ENCODE data around the gene STARD13. TPM values are rescaled to one million over a fixed set of nuclear protein-coding genes. Genes with fewer than 3 reads are reported as not detected.
"Not testable (repeated sequence)": the region's sequence is repeated elsewhere in the genome, so short reads cannot be mapped to it uniquely, and the experiment has no call there.

Gene STARD13
- total RNA-seq, 4 donors from 2014 or later = 52.0 to 114 (median 89.2) TPM

- Histone ChIP-seq H3K27me3 (no peaks in the 10 kb centered on the region), H3K36me3 (peaks cover 0 to 5% of the 10 kb centered on the region in 2 donors), H3K27ac (peak overlapping the region in 2 of 3 donors; percentile 4 to 46), H3K4me3 (replicated peaks in 1 of 3) (no peak overlapping the region), H3K4me1 (peaks cover 11 to 19% of the 10 kb centered on the region in 2 donors), H3K9me3 (no peaks in the 10 kb centered on the region)
- no peak for DNase-seq
- intact Hi-C loops (cut with DNase I) = no loop called here
- no peak for TF ChIP-seq CTCF (IDR thresholded peaks at IDR 0.05)
- TF ChIP-seq POLR2A (IDR thresholded peaks at IDR 0.05) = no peak
- 88 to 96% methylated on average over 12 of the region's 12 CpGs for WGBS, 2 donors
Observed at GRCh38 chr13:33167491-33167890, 118.1 kb downstream of the STARD13 start.

- peaks cover 0 to 5% of the 10 kb centered on the region in 2 donors for H3K36me3 ChIP-seq
- H3K27ac ChIP-seq = no peak overlapping the region
- WGBS, 2 donors = 93 to 95% methylated on average over 2 of the region's 2 CpGs
Observed at GRCh38 chr13:33165787-33166186, 119.8 kb downstream of the STARD13 start.

GRCh38 chr13:33164331-33164730, 121.2 kb downstream of the STARD13 start:
- no peaks in the 10 kb centered on the region for H3K27me3 ChIP-seq
- H3K9me3 ChIP-seq = no peaks in the 10 kb centered on the region
- TF ChIP-seq CTCF (IDR thresholded peaks at IDR 0.05) (no peak), POLR2A (IDR thresholded peaks at IDR 0.05) (no peak)
- H3K36me3 ChIP-seq = peaks cover 0 to 5% of the 10 kb centered on the region in 2 donors
- 97% methylated on average over 2 of the region's 2 CpGs for WGBS, 2 donors
- H3K4me3 ChIP-seq (replicated peaks in 1 of 3) = no peak overlapping the region
- intact Hi-C loops (cut with DNase I) = no loop called here
- peaks cover 9 to 11% of the 10 kb centered on the region in 2 donors for H3K4me1 ChIP-seq
- no peak for DNase-seq
- no peak overlapping the region for H3K27ac ChIP-seq

More at GRCh38 chr13:33165787-33166186, 119.8 kb downstream of the STARD13 start:
- peaks cover 9 to 11% of the 10 kb centered on the region in 2 donors for H3K4me1 ChIP-seq
- intact Hi-C loops (cut with DNase I) = no loop called here
- no peak for TF ChIP-seq CTCF (IDR thresholded peaks at IDR 0.05)
- no peak for TF ChIP-seq POLR2A (IDR thresholded peaks at IDR 0.05)
- no peak overlapping the region for H3K4me3 ChIP-seq (replicated peaks in 1 of 3)
- no peaks in the 10 kb centered on the region for H3K27me3 ChIP-seq
- no peak for DNase-seq
- H3K9me3 ChIP-seq = no peaks in the 10 kb centered on the region

- H3K9me3 ChIP-seq; H3K4me3 ChIP-seq (replicated peaks in 1 of 3); H3K4me1 ChIP-seq; intact Hi-C loops (cut with DNase I); DNase-seq; H3K27me3 ChIP-seq; H3K36me3 ChIP-seq; H3K27ac ChIP-seq: not testable (repeated sequence)
- WGBS, 2 donors = 98 to 99% methylated on average over 2 of the region's 2 CpGs
Observed at GRCh38 chr13:33162725-33163124, 122.8 kb downstream of the STARD13 start.

GRCh38 chr13:33158816-33159215, 126.7 kb downstream of the STARD13 start:
- H3K27me3 ChIP-seq = no peaks in the 10 kb centered on the region
- DNase-seq = no peak
- no peak for TF ChIP-seq CTCF (IDR thresholded peaks at IDR 0.05)
- TF ChIP-seq POLR2A (IDR thresholded peaks at IDR 0.05) = no peak
- peaks cover 5 to 6% of the 10 kb centered on the region in 2 donors for H3K4me1 ChIP-seq
- no peaks in the 10 kb centered on the region for H3K36me3 ChIP-seq
- no peak overlapping the region for H3K4me3 ChIP-seq (replicated peaks in 1 of 3)
- intact Hi-C loops (cut with DNase I) = no loop called here
- no peak overlapping the region for H3K27ac ChIP-seq
- WGBS, 2 donors = 94 to 99% methylated on average over 8 of the region's 8 CpGs
- H3K9me3 ChIP-seq = no peaks in the 10 kb centered on the region

- Histone ChIP-seq H3K36me3 (no peaks in the 10 kb centered on the region), H3K27me3 (no peaks in the 10 kb centered on the region), H3K4me1 (peaks cover 5 to 6% of the 10 kb centered on the region in 2 donors), H3K9me3 (no peaks in the 10 kb centered on the region), H3K27ac (no peak overlapping the region), H3K4me3 (replicated peaks in 1 of 3) (no peak overlapping the region)
- TF ChIP-seq CTCF (IDR thresholded peaks at IDR 0.05) = no peak
- TF ChIP-seq POLR2A (IDR thresholded peaks at IDR 0.05) = no peak
- WGBS, 2 donors = 94 to 100% methylated on average over 3 of the region's 3 CpGs
- no peak for DNase-seq
- intact Hi-C loops (cut with DNase I) = no loop called here
Observed at GRCh38 chr13:33158271-33158670, 127.3 kb downstream of the STARD13 start.
